Common myeloid progenitor, CD34-positive (primary cell): ENCODE measurements around the gene CAPS2.

ENCODE experiments used
- CTCF ChIA-PET: fragments of 350-600 bp; sonication (Branson Sonifier 250); formaldehyde crosslinking; loops from one replicate; lab custom pipeline; 2021; ENCODE audit warnings: antibody characterized with exemption; lab: Charles Lee
- POLR2A ChIA-PET: fragments of 350-600 bp; sonication (Branson Sonifier 250); formaldehyde crosslinking; loops from one replicate; lab custom pipeline; 2021; ENCODE audit warnings: antibody characterized with exemption; lab: Charles Lee
- DNase-seq, 3 donors: peaks; one replicate each; pipeline versions ENCODE4 v3.0.0 to v3.0.0-alpha.2; 2013
- H3K27ac ChIP-seq, 2 experiments: 1 replicate in 1 of 2; 2 replicates in 1 of 2; pipeline ENCODE4 v1.7.0; 2013; ENCODE audit warnings: inconsistent platforms in 2 of 2, low read length in 2 of 2, mild to moderate bottlenecking in 2 of 2, low read depth in 1 of 2, moderate library complexity in 1 of 2; ENCODE audit not compliant: severe bottlenecking in 2 of 2, insufficient read depth in 1 of 2, poor library complexity in 1 of 2
- H3K27me3 ChIP-seq, 5 experiments: replicated peaks in 2 of 5; 1 replicate in 3 of 5; 2 replicates in 2 of 5; pipeline versions ENCODE4 v1.6.1 to v1.7.0; 2013; ENCODE audit warnings: low read length in 4 of 5, mild to moderate bottlenecking in 2 of 5, moderate library complexity in 2 of 5, inconsistent platforms in 1 of 5; ENCODE audit not compliant: insufficient read depth in 5 of 5, control insufficient read depth in 4 of 5
- H3K36me3 ChIP-seq, 4 experiments: 1 replicate in 2 of 4; 2 replicates in 2 of 4; pipeline versions ENCODE4 v1.6.1 to v1.7.0; 2013; ENCODE audit warnings: low read length in 3 of 4, control low read depth in 1 of 4, mild to moderate bottlenecking in 1 of 4; ENCODE audit not compliant: control insufficient read depth in 4 of 4, insufficient read depth in 4 of 4
- H3K4me1 ChIP-seq, 4 experiments: 1 replicate in 3 of 4; 2 replicates in 1 of 4; pipeline versions ENCODE4 v1.6.1 to v1.7.1; 2013; ENCODE audit warnings: low read length in 3 of 4, mild to moderate bottlenecking in 3 of 4, control low read depth in 1 of 4, inconsistent platforms in 1 of 4, moderate library complexity in 1 of 4; ENCODE audit not compliant: control insufficient read depth in 4 of 4, insufficient read depth in 4 of 4; ENCODE audit errors: control extremely low read depth in 1 of 4
- H3K4me3 ChIP-seq, 7 experiments: 1 replicate in 4 of 7; 2 replicates in 3 of 7; pipeline versions ENCODE4 v1.5.1 to v1.7.0; 2013; ENCODE audit warnings: mild to moderate bottlenecking in 7 of 7, low read length in 6 of 7, moderate library complexity in 6 of 7, inconsistent platforms in 2 of 7, low read depth in 2 of 7, control low read depth in 1 of 7; ENCODE audit not compliant: insufficient read depth in 4 of 7, control insufficient read depth in 1 of 7; ENCODE audit errors: extremely low read depth in 1 of 7
- H3K9me3 ChIP-seq, 5 experiments: 1 replicate in 4 of 5; 2 replicates in 1 of 5; pipeline versions ENCODE4 v1.6.1 to v1.7.1; 2013; ENCODE audit warnings: low read length in 4 of 5, mild to moderate bottlenecking in 2 of 5, inconsistent platforms in 1 of 5, low read depth in 1 of 5, moderate library complexity in 1 of 5; ENCODE audit not compliant: control insufficient read depth in 4 of 5, insufficient read depth in 2 of 5; ENCODE audit errors: control extremely low read depth in 1 of 5
- WGBS: methylation state at CpG from one replicate; pipeline ENCODE4 v1.1.5; 2013; ENCODE audit not compliant: insufficient coverage; 5-methylcytosine and 5-hydroxymethylcytosine counted together

Gene CAPS2

GRCh38 chr12:75289753-75290152, 40.4 kb downstream of the CAPS2 start:
- no peaks in the 10 kb centered on the region for H3K4me1 ChIP-seq
- no CpG with 5 or more reads among the region's 1 CpG for WGBS
- CTCF ChIA-PET = interaction anchor here (1.0 kb wide), 1 partner anchor 10 kb away, joined by 3 read pairs; no protein-coding TSS in a partner anchor
- no peaks in the 10 kb centered on the region for H3K9me3 ChIP-seq
- no peaks in the 10 kb centered on the region for H3K36me3 ChIP-seq
- DNase-seq = peak in 2 of 3 donors; percentile 26 to 31
- peaks cover 0 to 2% (median 0%) of the 10 kb centered on the region in 5 experiments for H3K27me3 ChIP-seq
- no peak overlapping the region for H3K27ac ChIP-seq
- no peak overlapping the region for H3K4me3 ChIP-seq
- POLR2A ChIA-PET = no interaction called here

- CTCF ChIA-PET = interaction anchor here (1.0 to 1.2 kb wide), 2 partner anchors 9 to 11 kb away, joined by 3 to 6 read pairs; no protein-coding TSS in a partner anchor
Observed at GRCh38 chr12:75288860-75289259, 41.3 kb downstream of the CAPS2 start.

GRCh38 chr12:75275702-75276101, 54.4 kb downstream of the CAPS2 start:
- CTCF ChIA-PET = no interaction called here
- WGBS = no CpG with 5 or more reads among the region's 2 CpGs

More at GRCh38 chr12:75288860-75289259, 41.3 kb downstream of the CAPS2 start:
- no peak overlapping the region for H3K27ac ChIP-seq
- H3K36me3 ChIP-seq = no peaks in the 10 kb centered on the region
- POLR2A ChIA-PET = no interaction called here
- 80% methylated on average over 1 of the region's 1 CpG for WGBS
- no peak for DNase-seq
- no peaks in the 10 kb centered on the region for H3K4me1 ChIP-seq
- H3K9me3 ChIP-seq = no peaks in the 10 kb centered on the region
- H3K27me3 ChIP-seq = peaks cover 0 to 2% (median 0%) of the 10 kb centered on the region in 5 experiments
- H3K4me3 ChIP-seq = no peak overlapping the region

GRCh38 chr12:75271576-75271975, 58.5 kb downstream of the CAPS2 start:
- no peaks in the 10 kb centered on the region for H3K9me3 ChIP-seq
- no peaks in the 10 kb centered on the region for H3K4me1 ChIP-seq
- ChIA-PET CTCF (no interaction called here), POLR2A (no interaction called here)
- DNase-seq = no peak
- H3K4me3 ChIP-seq = no peak overlapping the region
- H3K27me3 ChIP-seq = peaks cover 0 to 5% (median 0%) of the 10 kb centered on the region in 5 experiments
- H3K36me3 ChIP-seq = no peaks in the 10 kb centered on the region
- WGBS = 90% methylated on average over 5 of the region's 5 CpGs
- H3K27ac ChIP-seq = no peak overlapping the region

More at GRCh38 chr12:75275702-75276101, 54.4 kb downstream of the CAPS2 start:
- Histone ChIP-seq H3K27ac (no peak overlapping the region), H3K36me3 (no peaks in the 10 kb centered on the region), H3K27me3 (peaks cover 0 to 3% (median 0%) of the 10 kb centered on the region in 5 experiments), H3K4me1 (no peaks in the 10 kb centered on the region), H3K9me3 (no peaks in the 10 kb centered on the region), H3K4me3 (no peak overlapping the region)
- POLR2A ChIA-PET = no interaction called here
- DNase-seq = no peak

GRCh38 chr12:75270157-75270556, 60.0 kb downstream of the CAPS2 start:
- H3K27ac ChIP-seq = no peak overlapping the region
- no peak for DNase-seq
- H3K27me3 ChIP-seq = peaks cover 0 to 5% (median 0%) of the 10 kb centered on the region in 5 experiments
- no peaks in the 10 kb centered on the region for H3K4me1 ChIP-seq
- peaks cover 0 to 3% (median 0%) of the 10 kb centered on the region in 5 experiments for H3K9me3 ChIP-seq
- POLR2A ChIA-PET = no interaction called here
- H3K36me3 ChIP-seq = no peaks in the 10 kb centered on the region
- no peak overlapping the region for H3K4me3 ChIP-seq
- 69% methylated on average over 3 of the region's 4 CpGs for WGBS
- CTCF ChIA-PET = no interaction called here

GRCh38 chr12:75269209-75269608, 60.9 kb downstream of the CAPS2 start:
- ChIA-PET POLR2A (no interaction called here), CTCF (no interaction called here)
- no peaks in the 10 kb centered on the region for H3K4me1 ChIP-seq
- peaks cover 0 to 3% (median 0%) of the 10 kb centered on the region in 5 experiments for H3K9me3 ChIP-seq
- 100% methylated on average over 1 of the region's 2 CpGs for WGBS
- no peak overlapping the region for H3K27ac ChIP-seq
- H3K4me3 ChIP-seq = no peak overlapping the region
- no peaks in the 10 kb centered on the region for H3K36me3 ChIP-seq
- DNase-seq = no peak
- H3K27me3 ChIP-seq = peaks cover 0 to 5% (median 0%) of the 10 kb centered on the region in 5 experiments

- H3K27me3 ChIP-seq = no peaks in the 10 kb centered on the region
- ChIA-PET POLR2A (no interaction called here), CTCF (no interaction called here)
- no peaks in the 10 kb centered on the region for H3K4me1 ChIP-seq
- DNase-seq = no peak
- no peak overlapping the region for H3K27ac ChIP-seq
- H3K36me3 ChIP-seq = no peaks in the 10 kb centered on the region
- no peak overlapping the region for H3K4me3 ChIP-seq
- WGBS = no CpG with 5 or more reads among the region's 2 CpGs
- no peaks in the 10 kb centered on the region for H3K9me3 ChIP-seq
Observed at GRCh38 chr12:75260316-75260715, 69.8 kb downstream of the CAPS2 start.
